Measurements from ENCODE around the gene SMIM10L2A. TPM values are rescaled to one million over a fixed set of nuclear protein-coding genes. Genes with fewer than 3 reads are reported as not detected.
"Not testable (repeated sequence)": the region's sequence is repeated elsewhere in the genome, so short reads cannot be mapped to it uniquely, and the experiment has no call there.

Gene SMIM10L2A
- total RNA-seq, 1 experiment from 2014 or later, result 0.46 TPM

GRCh38 chrX:135435139-135435922, 13.6 kb downstream of the SMIM10L2A start:
- H3K9me3 ChIP-seq, result no peaks in the 10 kb centered on the region
- DNase-seq, result no peak
- H3K27me3 ChIP-seq, result no peaks in the 10 kb centered on the region
- H3K36me3 ChIP-seq, result no peaks in the 10 kb centered on the region
- no peak overlapping the region for H3K4me3 ChIP-seq

GRCh38 chrX:135435933-135436332, 14.2 kb downstream of the SMIM10L2A start:
- no peaks in the 10 kb centered on the region for H3K36me3 ChIP-seq
- DNase-seq, result no peak
- H3K27me3 ChIP-seq, result no peaks in the 10 kb centered on the region
- no peak overlapping the region for H3K4me3 ChIP-seq
- no peaks in the 10 kb centered on the region for H3K9me3 ChIP-seq

GRCh38 chrX:135436456-135436855, 14.7 kb downstream of the SMIM10L2A start:
- H3K27me3 ChIP-seq, result no peaks in the 10 kb centered on the region
- no peaks in the 10 kb centered on the region for H3K9me3 ChIP-seq
- H3K36me3 ChIP-seq, result no peaks in the 10 kb centered on the region
- no peak overlapping the region for H3K4me3 ChIP-seq
- DNase-seq, result no peak

GRCh38 chrX:135436966-135437866, 15.5 kb downstream of the SMIM10L2A start:
- Histone ChIP-seq H3K9me3 (no peaks in the 10 kb centered on the region), H3K36me3 (no peaks in the 10 kb centered on the region)
- no peak for DNase-seq

GRCh38 chrX:135437867-135438733, 16.4 kb downstream of the SMIM10L2A start:
- Histone ChIP-seq H3K27me3 (no peaks in the 10 kb centered on the region), H3K36me3 (no peaks in the 10 kb centered on the region), H3K9me3 (no peaks in the 10 kb centered on the region), H3K4me3 (no peak overlapping the region)
- DNase-seq, result no peak

More at GRCh38 chrX:135436966-135437866, 15.5 kb downstream of the SMIM10L2A start:
- Histone ChIP-seq H3K27me3 (no peaks in the 10 kb centered on the region), H3K4me3 (no peak overlapping the region)

- no peaks in the 10 kb centered on the region for H3K36me3 ChIP-seq
- no peaks in the 10 kb centered on the region for H3K27me3 ChIP-seq
- no peak for DNase-seq
- H3K9me3 ChIP-seq, result no peaks in the 10 kb centered on the region
- H3K4me3 ChIP-seq, result no peak overlapping the region
Measured at GRCh38 chrX:135438734-135439043, 16.9 kb downstream of the SMIM10L2A start.

GRCh38 chrX:135449637-135450550, 28.1 kb downstream of the SMIM10L2A start:
- Histone ChIP-seq H3K36me3 (no peaks in the 10 kb centered on the region), H3K9me3 (no peaks in the 10 kb centered on the region), H3K4me3 (no peak overlapping the region), H3K27me3 (no peaks in the 10 kb centered on the region)
- no peak for DNase-seq

GRCh38 chrX:135453381-135453780, 31.6 kb downstream of the SMIM10L2A start:
- Histone ChIP-seq H3K36me3 (no peaks in the 10 kb centered on the region), H3K27me3 (no peaks in the 10 kb centered on the region), H3K9me3 (no peaks in the 10 kb centered on the region), H3K4me3 (no peak overlapping the region)
- no peak for DNase-seq

GRCh38 chrX:135454816-135455215, 33.1 kb downstream of the SMIM10L2A start:
- Histone ChIP-seq H3K27me3 (no peaks in the 10 kb centered on the region), H3K9me3 (no peaks in the 10 kb centered on the region), H3K36me3 (no peaks in the 10 kb centered on the region), H3K4me3 (no peak overlapping the region)
- DNase-seq, result no peak

- not testable (repeated sequence) for H3K36me3 ChIP-seq, H3K9me3 ChIP-seq, H3K4me3 ChIP-seq, DNase-seq, H3K27me3 ChIP-seq
Measured at GRCh38 chrX:135461756-135462155, 40.0 kb downstream of the SMIM10L2A start.

- peak; percentile 1 for DNase-seq
- Histone ChIP-seq H3K4me3 (no peak overlapping the region), H3K27me3 (no peaks in the 10 kb centered on the region), H3K9me3 (no peaks in the 10 kb centered on the region), H3K36me3 (no peaks in the 10 kb centered on the region)
Measured at GRCh38 chrX:135463937-135464336, 42.2 kb downstream of the SMIM10L2A start.

- H3K4me3 ChIP-seq, result no peak overlapping the region
- no peaks in the 10 kb centered on the region for H3K36me3 ChIP-seq
- DNase-seq, result no peak
- no peaks in the 10 kb centered on the region for H3K9me3 ChIP-seq
- H3K27me3 ChIP-seq, result no peaks in the 10 kb centered on the region
Measured at GRCh38 chrX:135476378-135476777, 54.6 kb downstream of the SMIM10L2A start.

- no peak overlapping the region for H3K4me3 ChIP-seq
- no peaks in the 10 kb centered on the region for H3K9me3 ChIP-seq
- peak; percentile 45 for DNase-seq
- no peaks in the 10 kb centered on the region for H3K27me3 ChIP-seq
- no peaks in the 10 kb centered on the region for H3K36me3 ChIP-seq
Measured at GRCh38 chrX:135477576-135477975, 55.8 kb downstream of the SMIM10L2A start.
